ENCODE data around the gene SMAP2. TPM values are rescaled to one million over a fixed set of nuclear protein-coding genes. Genes with fewer than 3 reads are reported as not detected.
"Not testable (repeated sequence)": the region's sequence is repeated elsewhere in the genome, so short reads cannot be mapped to it uniquely, and the experiment has no call there.

The SMAP2 gene
- total RNA-seq, 1 donor from 2014 or later = 12.7 TPM

GRCh38 chr1:40339420-40340323, 33.9 kb upstream of the SMAP2 start:
- Mint-ChIP-seq H3K27ac (ENCODE audit: unreplicated experiment) (no peak overlapping the region), H3K4me3 (ENCODE audit: unreplicated experiment) (no peak overlapping the region), H3K9me3 (ENCODE audit: unreplicated experiment) (peaks cover 8% of the 10 kb centered on the region), H3K4me1 (ENCODE audit: unreplicated experiment) (peaks cover 1% of the 10 kb centered on the region), H3K27me3 (ENCODE audit: unreplicated experiment) (peaks cover 36% of the 10 kb centered on the region), H3K36me3 (ENCODE audit: unreplicated experiment) (no peaks in the 10 kb centered on the region)
- TF ChIP-seq CTCF (IDR thresholded peaks at IDR 0.05) = no peak
- DNase-seq (ENCODE audit: extremely low spot score, unreplicated experiment) = no peak

GRCh38 chr1:40341491-40342380, 31.8 kb upstream of the SMAP2 start:
- Mint-ChIP-seq H3K27me3 (ENCODE audit: unreplicated experiment) (peaks cover 32% of the 10 kb centered on the region), H3K36me3 (ENCODE audit: unreplicated experiment) (no peaks in the 10 kb centered on the region), H3K9me3 (ENCODE audit: unreplicated experiment) (peaks cover 8% of the 10 kb centered on the region), H3K27ac (ENCODE audit: unreplicated experiment) (no peak overlapping the region), H3K4me1 (ENCODE audit: unreplicated experiment) (peaks cover 1% of the 10 kb centered on the region), H3K4me3 (ENCODE audit: unreplicated experiment) (no peak overlapping the region)
- DNase-seq (ENCODE audit: extremely low spot score, unreplicated experiment) = no peak
- TF ChIP-seq CTCF (IDR thresholded peaks at IDR 0.05) = no peak

DNA sequence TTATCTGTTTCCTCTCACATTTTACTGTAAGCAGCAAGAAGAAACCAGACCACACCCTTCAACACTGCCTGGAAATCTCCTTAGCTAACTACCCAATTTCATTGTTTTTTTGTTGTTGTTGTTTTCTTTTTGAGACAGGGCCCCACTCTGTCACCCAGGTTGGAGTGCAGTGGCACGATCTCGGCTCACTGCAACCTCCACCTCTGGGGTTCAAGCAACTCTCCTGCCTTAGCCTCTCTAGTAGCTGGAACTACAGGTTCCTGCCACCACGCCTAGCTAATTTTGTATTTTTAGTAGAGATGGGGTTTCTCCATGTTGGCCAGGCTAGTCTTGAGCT, 31.2 kb upstream of the SMAP2 start:
- H3K27me3 Mint-ChIP-seq (ENCODE audit: unreplicated experiment) = peaks cover 32% of the 10 kb centered on the region
- H3K27ac Mint-ChIP-seq (ENCODE audit: unreplicated experiment) = not testable (repeated sequence)

GRCh38 chr1:40344597-40344996, 28.9 kb upstream of the SMAP2 start:
- H3K4me1 Mint-ChIP-seq (ENCODE audit: unreplicated experiment) = no peaks in the 10 kb centered on the region
- no peak overlapping the region for H3K27ac Mint-ChIP-seq (ENCODE audit: unreplicated experiment)
- H3K27me3 Mint-ChIP-seq (ENCODE audit: unreplicated experiment) = peaks cover 31% of the 10 kb centered on the region
- H3K4me3 Mint-ChIP-seq (ENCODE audit: unreplicated experiment) = no peak overlapping the region
- peaks cover 8% of the 10 kb centered on the region for H3K9me3 Mint-ChIP-seq (ENCODE audit: unreplicated experiment)
- no peak for TF ChIP-seq CTCF (IDR thresholded peaks at IDR 0.05)
- H3K36me3 Mint-ChIP-seq (ENCODE audit: unreplicated experiment) = no peaks in the 10 kb centered on the region
- peak; percentile 49 for DNase-seq (ENCODE audit: extremely low spot score, unreplicated experiment)

More for the DNA sequence above, 31.2 kb upstream of the SMAP2 start:
- H3K4me3 Mint-ChIP-seq (ENCODE audit: unreplicated experiment); H3K9me3 Mint-ChIP-seq (ENCODE audit: unreplicated experiment); H3K4me1 Mint-ChIP-seq (ENCODE audit: unreplicated experiment); H3K36me3 Mint-ChIP-seq (ENCODE audit: unreplicated experiment); DNase-seq (ENCODE audit: extremely low spot score, unreplicated experiment): not testable (repeated sequence)

DNA sequence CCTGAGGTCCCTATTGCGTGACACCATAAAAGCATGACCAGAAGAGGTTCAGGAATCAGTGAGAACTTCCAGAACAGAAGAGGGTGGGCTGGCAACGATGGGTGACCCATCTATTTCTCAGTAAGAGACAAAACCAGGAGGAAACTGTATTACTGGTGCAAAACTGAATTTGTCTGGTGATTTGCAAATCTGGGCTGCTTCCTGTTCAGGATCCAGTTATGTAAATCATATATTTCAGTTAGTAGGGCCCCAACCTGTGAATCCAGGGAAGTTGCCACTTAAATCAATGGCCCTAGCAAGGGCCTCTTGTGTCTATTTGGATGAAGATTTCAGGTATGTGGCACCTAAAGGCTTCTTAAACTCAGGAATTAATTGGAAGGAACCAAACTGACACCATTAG, 23.1 kb upstream of the SMAP2 start:
- H3K9me3 Mint-ChIP-seq (ENCODE audit: unreplicated experiment) = no peaks in the 10 kb centered on the region
- H3K27ac Mint-ChIP-seq (ENCODE audit: unreplicated experiment) = no peak overlapping the region
- H3K27me3 Mint-ChIP-seq (ENCODE audit: unreplicated experiment) = peaks cover 7% of the 10 kb centered on the region
- H3K4me3 Mint-ChIP-seq (ENCODE audit: unreplicated experiment) = no peak overlapping the region
- DNase-seq (ENCODE audit: extremely low spot score, unreplicated experiment) = no peak
- H3K4me1 Mint-ChIP-seq (ENCODE audit: unreplicated experiment) = no peaks in the 10 kb centered on the region
- no peaks in the 10 kb centered on the region for H3K36me3 Mint-ChIP-seq (ENCODE audit: unreplicated experiment)
- no peak for TF ChIP-seq CTCF (IDR thresholded peaks at IDR 0.05)
